Psoas muscle (tissue), 8 donors: ENCODE measurements around the gene NXPH3. TPM values are rescaled to one million over a fixed set of nuclear protein-coding genes. Genes with fewer than 3 reads are reported as not detected.

Experiments used
- ATAC-seq, 4 donors: fragments of 200-7000 bp; cut with Tn5 transposase; one replicate each; pipeline ENCODE4 v1.9.1; 2020; ENCODE audit warnings: moderate library complexity in 3 of 4, mild to moderate bottlenecking in 2 of 4
- DNase-seq, 2 donors: peaks; one replicate each; pipeline ENCODE4 v3.0.0-alpha.2; 2020
- H3K27ac ChIP-seq: fragments of 200-600 bp; one replicate; pipeline ENCODE4 v1.8.0; 2022
- H3K27me3 ChIP-seq, 3 donors: fragments of 200-600 bp in 1 of 3; one replicate each; pipeline versions ENCODE4 v1.6.1 to v1.8.0; 2013 to 2022; ENCODE audit warnings: low read length in 2 of 3, mild to moderate bottlenecking in 2 of 3, moderate library complexity in 1 of 3; ENCODE audit not compliant: insufficient read depth in 3 of 3
- H3K36me3 ChIP-seq, 2 donors: fragments of 200-600 bp in 1 of 2; one replicate each; pipeline versions ENCODE4 v1.6.1 to v1.8.0; 2013 to 2022; ENCODE audit warnings: low read depth in 1 of 2, mild to moderate bottlenecking in 1 of 2, moderate library complexity in 1 of 2; ENCODE audit not compliant: insufficient read depth in 1 of 2
- H3K4me1 ChIP-seq: fragments of 200-600 bp; one replicate; pipeline ENCODE4 v1.8.0; 2022
- H3K4me3 ChIP-seq: fragments of 200-600 bp; one replicate; pipeline ENCODE4 v1.8.0; 2022; ENCODE audit warnings: mild to moderate bottlenecking
- H3K9me3 ChIP-seq: fragments of 200-600 bp; one replicate; pipeline ENCODE4 v1.8.0; 2022
- WGBS, 3 donors: extraction: QIAGEN DNeasy Blood & Tissue Kit; methylation state at CpG; one replicate each; pipeline versions ENCODE4 v1.1.6 to v1.1.7; 2013; 5-methylcytosine and 5-hydroxymethylcytosine counted together
- intact Hi-C, 2 donors: fragments of 100-400 bp; cut with DNase I; formaldehyde crosslinking; loops; one replicate each; pipeline versions ENCODE4 v1.11.0 to v1.14.2; 2022
- polyA plus RNA-seq, 3 donors: library from polyadenylated mRNA; stranded (reverse); fragments of 200-250 nt; gene quantifications; one replicate each; pipeline ENCODE4 v1.2.3, GENCODE V29; 2013
- total RNA-seq, 4 donors: library from RNA; stranded (reverse); fragmentation: NEBNext Ultra II Directional in 2 of 4; extraction: Animal tissue kit (Norgen Biotek cat#: 25700) in 2 of 4; gene quantifications; one replicate each; pipeline versions ENCODE4 v1.2.1 to v1.2.4, GENCODE V29; 2021 to 2023
- TF ChIP-seq, protein P1 (sequence below): fragments of 200-600 bp; IDR thresholded peaks from one replicate; pipeline ENCODE4 v1.8.0; 2022; ENCODE audit warnings: antibody characterized with exemption
- donor health status: healthy with polysubstance abuse.
- donor health status: DM: no; HTN: no; CAD: no; lungs with moderate emphysema.
- donor health status: Bipolar disorder and iron deficiency.
- donor health status: healthy.
- donor health status: DM: yes; HTN: yes; CAD: no.
- donor health status: DM: no; HTN: no; CAD: no.
- donor health status: DM: no; HTN: no; CAD: no.
- donor health status: DM: yes; HTN: yes; CAD: no.

The NXPH3 gene
- total and polyA plus RNA-seq, 7 donors = 0.39 to 1.8 (median 0.55) TPM

GRCh38 chr17:49582789-49583188 lies 7.1 kb downstream of the NXPH3 start:
- H3K36me3 ChIP-seq = peaks cover 0 to 5% of the 10 kb centered on the region in 2 donors
- ATAC-seq = no peak

GRCh38 chr17:49583226-49583625 lies 7.6 kb downstream of the NXPH3 start:
- Histone ChIP-seq H3K4me3 (no peak overlapping the region), H3K27ac (no peak overlapping the region), H3K9me3 (no peaks in the 10 kb centered on the region), H3K36me3 (peaks cover 0 to 8% of the 10 kb centered on the region in 2 donors), H3K4me1 (no peaks in the 10 kb centered on the region), H3K27me3 (no peaks in the 10 kb centered on the region)
- intact Hi-C loops = no loop called here
- DNase-seq = peak in 1 of 2 donors; percentile 8
- TF ChIP-seq, protein P1, sequence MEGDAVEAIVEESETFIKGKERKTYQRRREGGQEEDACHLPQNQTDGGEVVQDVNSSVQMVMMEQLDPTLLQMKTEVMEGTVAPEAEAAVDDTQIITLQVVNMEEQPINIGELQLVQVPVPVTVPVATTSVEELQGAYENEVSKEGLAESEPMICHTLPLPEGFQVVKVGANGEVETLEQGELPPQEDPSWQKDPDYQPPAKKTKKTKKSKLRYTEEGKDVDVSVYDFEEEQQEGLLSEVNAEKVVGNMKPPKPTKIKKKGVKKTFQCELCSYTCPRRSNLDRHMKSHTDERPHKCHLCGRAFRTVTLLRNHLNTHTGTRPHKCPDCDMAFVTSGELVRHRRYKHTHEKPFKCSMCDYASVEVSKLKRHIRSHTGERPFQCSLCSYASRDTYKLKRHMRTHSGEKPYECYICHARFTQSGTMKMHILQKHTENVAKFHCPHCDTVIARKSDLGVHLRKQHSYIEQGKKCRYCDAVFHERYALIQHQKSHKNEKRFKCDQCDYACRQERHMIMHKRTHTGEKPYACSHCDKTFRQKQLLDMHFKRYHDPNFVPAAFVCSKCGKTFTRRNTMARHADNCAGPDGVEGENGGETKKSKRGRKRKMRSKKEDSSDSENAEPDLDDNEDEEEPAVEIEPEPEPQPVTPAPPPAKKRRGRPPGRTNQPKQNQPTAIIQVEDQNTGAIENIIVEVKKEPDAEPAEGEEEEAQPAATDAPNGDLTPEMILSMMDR = no peak
- no peak for ATAC-seq
- 86 to 91% (median 90%) methylated on average over 5 of the region's 5 CpGs for WGBS, 3 donors

More at GRCh38 chr17:49582789-49583188, 7.1 kb downstream of the NXPH3 start:
- WGBS, 3 donors = 71 to 76% (median 75%) methylated on average over 8 of the region's 8 CpGs
- Histone ChIP-seq H3K4me3 (no peak overlapping the region), H3K9me3 (no peaks in the 10 kb centered on the region), H3K27ac (no peak overlapping the region), H3K27me3 (no peaks in the 10 kb centered on the region), H3K4me1 (no peaks in the 10 kb centered on the region)
- intact Hi-C loops = no loop called here
- TF ChIP-seq, protein P1 = no peak
- peak in 1 of 2 donors; percentile 26 for DNase-seq

- DNase-seq = no peak
- Histone ChIP-seq H3K36me3 (peaks cover 0 to 11% of the 10 kb centered on the region in 2 donors), H3K9me3 (no peaks in the 10 kb centered on the region), H3K27ac (no peak overlapping the region), H3K4me1 (no peaks in the 10 kb centered on the region), H3K4me3 (no peak overlapping the region), H3K27me3 (no peaks in the 10 kb centered on the region)
- TF ChIP-seq, protein P1 = no peak
- no peak for ATAC-seq
- 61 to 81% (median 63%) methylated on average over 4 of the region's 4 CpGs for WGBS, 3 donors
- intact Hi-C loops = no loop called here
Observed at GRCh38 chr17:49583889-49584288, 8.2 kb downstream of the NXPH3 start.

DNA sequence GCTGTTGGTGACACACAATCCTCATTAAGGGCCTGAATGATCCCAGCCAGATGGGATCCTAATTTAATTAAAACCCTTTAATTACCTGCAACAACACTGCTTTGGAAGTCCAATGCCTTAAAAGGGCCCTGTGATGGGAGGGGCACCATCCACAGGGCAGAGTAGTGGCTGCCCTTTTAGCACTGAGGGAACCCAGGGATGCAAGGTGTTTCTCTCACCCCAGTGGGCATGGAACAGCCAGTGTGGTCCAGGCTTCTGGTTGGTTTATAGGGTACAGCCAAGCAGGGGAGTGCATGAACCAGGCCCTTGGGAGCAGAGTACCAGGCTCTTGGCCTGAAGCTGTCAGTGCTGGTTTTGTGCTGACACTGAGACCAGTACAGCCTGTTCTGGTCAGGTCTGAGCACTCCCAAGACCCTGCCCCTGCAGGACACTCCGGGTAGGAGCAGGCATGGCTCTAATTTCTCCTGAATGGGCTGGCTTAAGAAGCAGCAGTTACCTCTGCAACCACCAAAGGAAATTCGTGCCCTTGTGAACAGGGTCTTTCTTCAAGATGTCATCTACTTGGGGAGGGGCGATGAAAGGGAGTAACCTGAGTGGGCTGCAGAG lies 9.9 kb downstream of the NXPH3 start:
- no peaks in the 10 kb centered on the region for H3K9me3 ChIP-seq
- peaks cover 0 to 14% of the 10 kb centered on the region in 2 donors for H3K36me3 ChIP-seq
- intact Hi-C loops = no loop called here
- DNase-seq = peak in 1 of 2 donors; percentile 19
- no peaks in the 10 kb centered on the region for H3K27me3 ChIP-seq
- H3K4me1 ChIP-seq = no peaks in the 10 kb centered on the region
- WGBS, 3 donors = 61 to 66% (median 64%) methylated on average over 3 of the region's 3 CpGs
- H3K27ac ChIP-seq = no peak overlapping the region
- TF ChIP-seq, protein P1 = no peak
- no peak for ATAC-seq
- no peak overlapping the region for H3K4me3 ChIP-seq
